Tongue (tissue), 2 donors: ENCODE data around the gene PPP1R2C. TPM values are rescaled to one million over a fixed set of nuclear protein-coding genes. Genes with fewer than 3 reads are reported as not detected.

Experiments
- DNase-seq: peaks from one replicate; pipeline ENCODE4 v3.0.0-alpha.2; 2015
- total RNA-seq: library from RNA; depleted of rRNA; stranded (reverse); fragments of >200 nt; gene quantifications from one replicate; pipeline ENCODE4 v1.2.3, GENCODE V29; 2014

Gene PPP1R2C
- total RNA-seq: not detected

GRCh38 chrX:42778096-42778495, at the start of gene PPP1R2C:
Gene PPP1R2C, minus strand, starts transcription at chrX:42778163. Its CDS starts 84 bp downstream, at chrX:42778079.
- DNase-seq: no peak

- no peak for DNase-seq
Measured at GRCh38 chrX:42825201-42825600, 47.2 kb upstream of the PPP1R2C start.

DNA sequence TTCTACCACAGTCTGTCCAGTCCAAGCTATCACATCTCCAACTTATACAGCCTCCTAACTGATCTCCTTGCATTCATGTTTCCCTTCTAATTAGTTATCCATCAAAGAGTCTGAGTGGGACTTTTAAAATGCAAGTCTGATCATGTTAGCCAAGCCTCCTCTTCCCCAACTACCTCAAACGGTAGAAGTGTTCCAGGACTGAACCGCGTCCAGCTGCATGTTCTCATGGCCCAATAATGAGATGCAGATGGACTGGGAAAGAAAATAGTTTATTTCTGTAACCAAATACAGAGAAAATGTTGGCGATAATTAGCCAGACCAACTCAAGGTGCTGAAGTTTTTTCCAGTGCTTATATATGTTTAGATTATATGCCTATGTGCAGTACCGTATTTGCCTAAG, 46.6 kb upstream of the PPP1R2C start:
- peak; percentile 23 for DNase-seq

DNA sequence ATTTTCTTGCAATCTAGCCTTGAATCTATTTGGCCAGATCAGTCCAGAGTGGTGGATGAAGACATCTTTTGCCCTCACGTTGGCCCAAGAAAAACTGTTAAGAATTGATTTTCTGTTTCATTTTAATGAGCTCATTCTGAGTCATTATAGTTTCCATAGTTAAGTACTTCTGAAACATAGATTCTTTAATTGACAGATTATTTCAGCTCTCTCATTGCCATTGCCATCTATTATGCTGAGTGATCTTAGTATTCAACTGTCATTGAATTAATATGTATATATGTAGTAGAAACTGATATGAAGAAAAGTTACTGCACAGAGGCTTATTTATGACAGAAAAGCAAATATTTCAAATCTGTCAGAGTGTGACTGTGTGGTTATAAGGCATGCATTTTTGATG, 45.5 kb upstream of the PPP1R2C start:
- no peak for DNase-seq

DNA sequence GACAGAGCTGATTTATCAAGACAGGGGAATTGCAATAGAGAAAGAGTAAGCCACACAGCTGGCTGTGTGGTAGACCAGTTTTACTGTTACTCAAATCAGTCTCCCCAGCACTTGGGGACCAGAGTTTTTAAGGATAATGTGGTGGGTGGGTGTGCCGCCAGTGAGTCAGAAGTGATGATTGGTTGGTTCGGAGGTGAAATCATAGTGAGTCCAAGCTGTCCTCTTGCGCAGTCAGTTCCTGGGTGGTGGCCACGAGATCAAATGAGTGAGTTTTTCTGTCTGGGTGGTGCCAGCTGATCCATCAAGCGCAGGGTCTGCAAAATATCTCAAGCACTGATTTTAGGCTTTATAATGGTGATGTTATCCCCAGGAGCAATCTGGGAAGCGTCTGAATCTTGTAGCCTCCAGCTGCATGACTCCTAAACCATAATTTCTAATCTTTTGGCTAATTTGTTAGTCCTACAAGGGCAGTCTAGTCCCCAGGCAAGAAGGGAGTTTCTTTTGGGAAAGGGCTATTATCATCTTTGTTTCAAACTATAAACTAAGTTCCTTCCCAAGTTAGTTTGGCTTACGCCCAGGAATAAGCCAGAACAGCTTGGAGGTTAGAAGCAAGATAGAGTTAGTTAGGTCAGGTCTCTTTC, 44.0 kb upstream of the PPP1R2C start:
- DNase-seq: no peak

DNA sequence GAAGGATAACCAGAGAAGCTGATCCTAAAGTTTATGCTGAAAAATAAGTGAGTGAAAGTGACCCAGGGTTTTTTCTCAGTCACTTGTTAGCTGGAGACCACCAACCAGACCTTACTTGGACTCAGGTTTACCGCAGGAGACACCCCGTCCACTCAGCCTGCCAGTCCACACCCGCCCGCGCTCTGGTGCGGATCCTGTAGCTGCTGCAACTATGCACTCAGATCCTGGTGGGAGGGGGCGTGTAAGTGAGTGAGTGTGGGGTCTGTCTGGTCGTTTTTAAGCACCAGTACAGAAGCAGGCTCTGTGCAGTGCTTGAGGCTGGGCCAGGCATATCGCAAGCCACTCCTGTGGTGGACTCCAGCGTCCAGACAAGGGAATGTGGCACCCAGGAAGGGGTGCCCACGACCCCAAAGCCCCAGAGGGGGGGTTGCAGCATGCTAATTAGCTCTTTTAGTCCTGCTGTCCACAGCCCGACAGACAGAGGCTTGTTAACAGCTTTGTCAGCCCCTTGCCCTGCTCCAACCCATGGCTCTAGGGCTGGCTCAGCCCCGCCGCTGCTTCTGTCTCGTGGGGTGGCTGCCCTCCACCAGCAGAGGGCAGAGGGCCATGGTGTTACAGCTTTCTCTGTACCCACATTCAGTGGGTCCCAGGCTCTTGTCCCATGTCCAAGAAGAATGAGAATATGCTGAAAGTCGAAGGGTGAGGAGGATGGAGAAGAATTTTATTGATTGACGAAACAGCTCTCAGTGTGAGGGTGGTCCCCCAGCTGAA, 40.4 kb upstream of the PPP1R2C start:
- DNase-seq: no peak

DNA sequence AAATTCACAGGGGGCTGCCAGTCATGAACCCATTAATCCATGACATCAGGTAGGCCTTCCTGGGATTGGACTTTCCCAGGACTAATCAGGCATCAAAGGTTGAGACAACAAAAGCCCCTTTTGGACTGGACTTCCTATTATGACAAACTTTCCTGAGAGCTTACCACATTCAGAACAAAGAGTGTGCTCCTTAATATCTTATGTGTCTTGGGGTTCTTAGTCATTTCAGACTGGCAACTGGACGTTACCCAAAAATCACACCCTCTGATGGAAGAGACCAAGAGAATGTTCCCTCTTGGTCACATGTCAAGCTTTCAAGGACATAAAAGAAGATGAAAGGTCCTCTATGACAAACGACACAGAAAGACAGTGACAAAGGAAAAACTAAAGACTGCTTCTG, 31.6 kb upstream of the PPP1R2C start:
- no peak for DNase-seq

- no peak for DNase-seq
Measured at GRCh38 chrX:42807393-42807792, 29.4 kb upstream of the PPP1R2C start.

- DNase-seq: no peak
Measured at GRCh38 chrX:42804524-42804923, 26.6 kb upstream of the PPP1R2C start.

- DNase-seq: no peak
Measured at GRCh38 chrX:42803320-42803719, 25.4 kb upstream of the PPP1R2C start.

DNA sequence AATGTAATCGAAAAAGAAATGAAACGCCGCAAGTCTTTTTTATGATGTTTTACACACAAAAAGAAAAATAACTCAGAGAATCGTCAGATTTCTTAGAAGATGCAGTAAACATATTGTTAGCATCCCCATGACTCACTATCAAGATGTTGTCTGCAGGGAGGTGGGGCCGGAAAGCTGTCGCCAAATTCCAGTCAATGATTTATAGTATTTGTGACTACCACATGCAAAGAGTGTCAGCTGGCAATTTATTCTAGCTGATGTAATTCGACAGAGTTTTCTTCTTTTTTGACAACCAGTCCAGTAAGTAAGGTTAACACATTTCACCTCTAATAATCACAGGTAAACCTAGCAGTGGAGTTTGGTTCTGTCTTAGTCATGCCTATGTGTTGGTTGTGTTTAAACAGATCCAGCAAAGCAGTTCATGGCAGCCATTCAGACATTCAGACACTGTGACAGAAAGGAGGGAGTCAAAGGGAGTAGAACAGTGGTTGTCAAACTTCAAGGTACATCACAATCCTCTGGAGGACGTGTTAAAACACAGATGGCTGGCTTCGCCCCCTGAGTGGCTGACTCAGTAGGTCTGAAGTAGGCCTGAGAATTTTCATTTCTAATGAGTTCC, 19.8 kb upstream of the PPP1R2C start:
- no peak for DNase-seq

DNA sequence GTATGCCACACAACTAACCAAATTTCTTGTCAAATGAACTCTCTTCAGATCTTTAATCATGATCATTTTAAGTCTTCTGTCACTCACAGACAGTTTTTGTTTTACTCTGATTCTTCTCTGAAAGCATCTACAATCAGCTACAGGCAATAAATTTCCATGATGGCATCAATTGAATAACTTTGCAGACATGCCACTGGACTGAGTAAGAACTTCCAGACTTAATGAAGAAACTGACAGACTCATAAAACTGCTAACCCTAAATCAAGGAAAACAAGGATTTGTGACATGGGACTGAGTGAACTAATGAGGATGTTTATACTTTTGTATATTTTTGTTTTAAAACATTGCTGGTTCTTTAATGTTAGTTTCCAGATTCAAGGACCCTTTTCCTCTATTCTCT, 5.5 kb upstream of the PPP1R2C start:
- no peak for DNase-seq

DNA sequence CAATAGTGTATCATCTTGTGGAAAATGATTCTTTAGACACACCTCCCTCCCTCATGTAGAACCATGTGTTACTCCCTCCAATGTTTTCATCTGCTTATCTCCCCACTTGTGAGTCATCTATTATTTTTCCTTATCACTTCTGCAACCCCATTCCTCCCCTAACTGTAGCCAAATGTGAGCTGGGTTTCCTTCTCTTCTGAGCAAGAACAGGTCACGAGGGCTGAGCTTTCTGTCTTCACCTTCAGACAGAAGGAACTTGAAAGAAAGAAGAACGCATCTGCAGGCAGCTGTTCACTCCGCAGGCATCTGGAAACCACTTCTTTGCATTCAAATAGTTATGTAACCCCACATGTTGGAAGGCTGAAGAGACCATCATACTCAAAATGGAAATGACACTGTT, 1.8 kb downstream of the PPP1R2C start:
- no peak for DNase-seq

- DNase-seq: no peak
Measured at GRCh38 chrX:42772874-42773273, 5.1 kb downstream of the PPP1R2C start.

- DNase-seq: no peak
Measured at GRCh38 chrX:42771506-42772335, 6.2 kb downstream of the PPP1R2C start.

DNA sequence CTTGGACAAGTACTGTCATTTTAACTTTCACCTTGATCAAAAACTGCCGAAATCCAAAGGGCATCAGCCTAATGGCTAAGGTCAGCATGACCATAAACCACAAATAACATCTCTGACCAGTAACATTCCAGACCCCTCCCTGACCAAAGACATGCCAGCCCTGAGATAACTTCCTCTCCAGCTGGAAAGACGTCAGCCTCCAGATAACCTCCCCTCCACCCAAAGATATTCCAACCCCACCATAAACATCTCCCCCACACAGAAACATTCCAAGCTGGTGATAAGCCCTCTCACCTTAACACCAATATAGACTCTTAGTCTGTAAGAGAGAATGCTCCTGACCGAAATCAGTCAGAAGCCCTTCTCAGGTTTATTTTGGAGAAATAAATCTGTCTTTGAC, 7.4 kb downstream of the PPP1R2C start:
- no peak for DNase-seq

- no peak for DNase-seq
Measured at GRCh38 chrX:42759881-42760280, 18.1 kb downstream of the PPP1R2C start.

DNA sequence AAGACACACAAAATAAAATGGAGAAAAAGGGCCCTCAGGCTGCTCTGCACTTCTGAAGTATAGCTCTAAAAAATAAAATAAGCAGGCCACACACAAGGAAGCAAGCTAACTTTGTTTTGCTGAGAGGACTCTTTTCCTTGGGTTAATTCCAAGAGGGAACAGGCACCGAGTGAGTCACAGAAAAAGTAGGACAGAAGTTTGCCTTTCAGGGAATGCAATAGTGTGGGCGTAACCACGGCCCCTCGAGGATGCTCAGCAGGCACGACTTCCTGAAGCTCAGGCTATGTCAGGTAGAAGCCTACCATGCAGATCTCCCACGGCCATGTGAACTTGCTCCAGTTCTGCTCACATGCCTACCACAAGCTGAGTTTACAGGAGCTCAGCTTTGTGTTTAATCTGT, 22.1 kb downstream of the PPP1R2C start:
- DNase-seq: no peak

- no peak for DNase-seq
Measured at GRCh38 chrX:42754603-42755002, 23.4 kb downstream of the PPP1R2C start.

- no peak for DNase-seq
Measured at GRCh38 chrX:42754115-42754514, 23.8 kb downstream of the PPP1R2C start.

DNA sequence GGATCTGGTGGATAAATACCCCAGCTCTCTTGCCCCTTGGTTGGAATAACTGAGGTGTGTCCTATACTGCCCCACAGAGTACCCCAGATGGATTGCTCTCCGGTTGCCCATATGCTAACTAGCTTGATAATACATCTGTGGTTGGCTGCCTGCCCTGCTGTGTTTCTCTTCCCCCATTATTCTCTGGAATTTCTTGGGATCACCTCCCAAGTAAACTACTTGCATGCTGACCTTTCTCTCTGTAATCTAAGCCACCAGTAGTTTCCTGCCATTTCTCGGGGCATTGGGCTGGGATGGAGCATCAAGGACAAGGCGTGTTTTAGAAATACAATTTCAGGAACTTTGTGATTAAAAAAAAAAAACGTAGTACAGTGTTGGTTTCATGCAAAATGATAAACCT, 25.2 kb downstream of the PPP1R2C start:
- no peak for DNase-seq

- DNase-seq: no peak
Measured at GRCh38 chrX:42751573-42751972, 26.4 kb downstream of the PPP1R2C start.
